HG03439 (cell line): ENCODE data around the gene PSMC3.
A peak's percentile ranks its signal among the peaks of the same experiment; 100 is the strongest.

Source experiments
- ATAC-seq: cut with Tn5 transposase; IDR thresholded peaks from one replicate; pipeline ENCODE4 v1.9.1; 2021; ENCODE audit warnings: mild to moderate bottlenecking, moderate library complexity; ENCODE audit not compliant: unreplicated experiment

The PSMC3 gene

DNA sequence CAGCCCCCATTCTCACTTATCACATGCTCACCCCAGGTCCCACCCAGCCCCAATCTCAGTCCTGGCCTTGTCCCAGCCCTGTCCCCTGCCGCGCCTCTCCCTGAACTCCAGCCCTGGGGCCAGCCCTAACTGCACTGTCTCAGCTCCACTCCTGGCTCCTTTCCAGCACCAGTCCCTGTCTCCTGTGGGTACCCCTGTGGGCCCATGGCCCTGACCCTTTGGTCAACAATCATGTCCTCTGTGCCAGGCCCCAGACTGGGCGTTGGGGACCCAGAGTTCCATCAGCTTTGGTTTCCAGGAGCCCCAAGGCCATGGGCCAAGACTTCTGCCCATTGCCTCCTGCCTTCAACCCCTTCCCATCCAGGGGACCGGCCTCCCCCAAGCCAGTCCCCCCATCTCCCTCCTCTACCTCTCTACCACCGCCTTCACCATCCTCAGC, 48.6 kb downstream of the PSMC3 start:
- ATAC-seq, result no peak

DNA sequence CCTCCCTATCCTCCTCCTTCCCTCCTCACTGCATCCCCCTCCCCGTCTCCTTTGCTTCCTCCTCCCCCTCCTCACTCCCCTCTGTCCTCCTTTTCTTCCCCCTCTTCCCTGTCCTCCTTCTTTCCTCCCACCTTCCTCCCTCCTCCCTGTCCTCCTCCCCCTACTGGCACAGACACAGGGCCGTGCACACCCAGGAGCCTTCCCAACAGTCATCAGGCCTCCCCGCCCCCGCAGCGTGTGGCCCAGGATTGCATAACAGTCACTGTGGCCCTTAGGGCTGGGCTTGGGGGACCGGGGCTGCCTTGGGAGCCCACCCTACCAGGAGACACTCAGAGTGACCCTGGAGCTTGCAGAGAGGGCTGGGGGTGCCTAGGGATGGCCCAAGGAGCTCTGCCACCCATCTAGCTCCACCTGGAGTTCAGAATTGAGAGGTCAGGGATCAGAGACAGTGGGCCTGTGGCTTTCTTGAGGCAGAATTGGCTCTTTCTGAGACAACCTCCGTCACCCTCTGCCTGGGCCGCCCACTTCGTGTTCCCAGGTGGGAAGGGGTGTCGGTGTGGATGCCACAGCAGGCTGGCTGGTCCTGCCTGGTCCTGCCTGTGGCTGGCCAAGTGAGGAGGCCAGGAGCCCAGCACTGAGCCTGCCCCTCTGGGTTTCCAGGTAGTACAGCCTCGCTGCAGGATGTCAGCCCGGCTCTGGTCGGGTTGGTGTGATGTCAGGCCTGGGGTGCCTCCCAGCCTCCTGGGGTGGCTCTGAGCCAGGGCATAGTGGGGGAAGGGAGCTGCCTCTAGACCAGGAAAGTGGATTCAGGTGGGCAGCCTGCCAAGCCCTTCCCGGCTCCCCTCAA, 49.5 kb downstream of the PSMC3 start:
- ATAC-seq, result no peak

DNA sequence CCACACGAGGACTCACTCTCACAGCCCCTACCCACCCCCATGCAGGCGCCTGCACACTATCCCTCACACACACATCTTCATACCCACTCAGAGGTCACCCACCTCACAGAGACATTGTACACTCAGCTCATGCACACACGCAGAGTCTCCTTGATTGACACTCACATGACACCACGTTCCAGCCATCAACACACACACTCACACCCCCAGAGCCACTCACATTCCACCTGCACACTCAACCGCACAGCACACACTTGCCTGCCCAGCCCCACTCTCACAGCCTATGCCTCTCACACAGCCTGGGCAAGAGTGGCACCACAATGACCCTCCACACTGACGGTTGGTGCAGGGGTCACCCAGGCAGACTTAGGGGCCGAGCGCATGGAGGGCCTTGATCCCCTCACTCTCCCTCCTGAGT, 50.1 kb downstream of the PSMC3 start:
- ATAC-seq, result no peak

GRCh38 chr11:47375546-47376085, 50.6 kb downstream of the PSMC3 start:
- no peak for ATAC-seq

DNA sequence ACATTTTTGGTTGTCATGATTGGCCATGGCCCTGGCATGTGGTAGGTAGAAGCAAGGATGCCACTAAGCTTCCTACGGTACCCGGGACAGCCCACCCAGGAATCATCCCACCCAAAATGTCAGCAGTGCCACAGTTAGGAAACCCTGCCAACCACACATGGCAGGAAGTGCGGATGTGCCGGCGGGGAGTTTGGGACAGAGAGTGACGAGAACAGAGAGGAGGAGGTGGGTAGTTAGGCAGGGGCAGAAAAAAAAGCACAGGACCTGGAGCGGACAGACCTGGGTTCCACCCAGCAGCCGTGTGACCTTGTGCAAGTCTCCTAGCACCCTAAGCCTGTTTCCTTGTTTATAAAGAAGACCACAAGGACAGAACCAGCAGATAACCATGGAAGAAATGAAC, 51.2 kb downstream of the PSMC3 start:
- ATAC-seq, result no peak

GRCh38 chr11:47374720-47375019, 51.6 kb downstream of the PSMC3 start:
- ATAC-seq, result no peak

DNA sequence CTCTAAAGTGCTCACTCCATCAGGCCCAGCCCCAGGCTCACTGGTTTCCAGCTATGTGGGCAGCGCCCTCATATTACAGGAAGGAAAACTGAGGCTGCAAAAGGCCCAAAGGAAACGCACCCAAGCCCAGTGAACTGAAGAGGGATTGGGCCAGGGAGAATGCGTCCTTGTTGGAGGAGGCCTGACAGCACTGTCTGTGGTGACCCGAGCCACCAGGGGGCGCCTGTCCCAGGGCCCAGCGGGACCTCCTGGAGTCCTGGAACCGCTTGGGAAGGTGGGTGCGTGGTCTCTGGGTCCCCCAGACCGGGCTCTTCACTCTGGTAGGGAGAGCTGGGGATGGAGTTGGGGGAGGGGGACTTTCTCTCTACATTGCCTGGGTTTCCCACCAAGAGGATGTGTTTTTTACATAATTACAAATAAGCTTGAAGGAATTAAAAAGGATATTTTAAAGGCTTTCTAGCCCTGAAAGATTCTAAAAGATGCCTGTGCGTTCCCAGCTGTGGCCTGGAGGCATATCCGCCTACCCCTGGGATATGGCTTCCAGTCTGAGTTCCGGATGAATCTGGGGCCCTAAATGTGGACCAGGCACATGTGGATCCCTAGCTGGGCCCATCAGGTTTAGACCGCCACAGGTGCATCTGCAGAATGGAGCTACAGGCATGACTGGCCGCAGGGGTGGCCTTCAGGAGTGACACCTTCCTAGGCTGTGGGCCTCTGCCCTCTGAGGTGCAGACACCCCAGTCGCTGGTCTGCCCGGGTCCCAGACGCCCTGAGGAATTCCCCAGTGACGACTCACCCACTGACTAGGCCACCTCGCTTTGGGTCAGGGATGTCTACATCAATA, 52.1 kb downstream of the PSMC3 start:
- peak; percentile 39 for ATAC-seq

- ATAC-seq, result no peak
Measured at GRCh38 chr11:47372422-47372821, 53.8 kb downstream of the PSMC3 start.

DNA sequence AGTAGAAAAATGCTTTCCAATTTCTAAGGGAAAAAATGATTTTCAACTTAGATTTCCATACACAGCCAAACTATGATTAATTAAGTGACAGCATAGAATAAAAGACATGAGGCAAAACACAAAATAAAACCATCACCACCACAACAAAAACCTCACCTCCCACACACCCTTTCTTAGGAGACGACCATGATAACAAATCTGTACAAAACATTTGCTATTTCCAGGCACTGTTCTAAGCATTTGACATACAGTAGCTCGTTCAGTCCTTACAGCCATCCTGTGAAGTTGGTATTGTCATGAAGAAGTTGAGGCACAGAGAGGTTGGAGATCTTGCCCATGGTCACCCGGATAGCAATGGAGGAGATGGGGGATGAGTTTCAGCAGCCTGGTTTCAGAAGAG, 56.6 kb downstream of the PSMC3 start:
- no peak for ATAC-seq
